PC-9 (cell line): Measurements from ENCODE around the gene EBLN2. TPM values are rescaled to one million over a fixed set of nuclear protein-coding genes. Genes with fewer than 3 reads are reported as not detected.

Experiments used
- BruUV-seq: library from RNA; stranded (reverse); fragments of 400-500 nt; replicated peaks from 2 replicates; lab custom pipeline; 2021; lab: Mats Ljungman, UMichigan
- CTCF ChIA-PET: fragments of 300-600 bp; sonication (Branson Sonifier 250); formaldehyde crosslinking; loops from one replicate; lab custom pipeline; 2022; ENCODE audit warnings: antibody characterized with exemption; lab: Charles Lee
- POLR2A ChIA-PET: fragments of 300-600 bp; sonication (Branson Sonifier 250); formaldehyde crosslinking; loops from one replicate; lab custom pipeline; 2022; ENCODE audit warnings: antibody characterized with exemption; ENCODE audit not compliant: unreplicated experiment; lab: Charles Lee
- DNase-seq, 2 experiments: peaks; one replicate each; pipeline versions ENCODE4 v3.0.0 to v3.0.0-alpha.2; 2015 to 2022; ENCODE audit warnings: mixed read lengths in 1 of 2
- H2AFZ ChIP-seq: fragments of 200-600 bp; sonication (generic); 2 replicates; pipeline ENCODE4 v1.8.1; 2017; ENCODE audit warnings: antibody characterized with exemption
- H3F3A ChIP-seq: fragments of 200-600 bp; sonication (generic); 2 replicates; pipeline ENCODE4 v1.8.1; 2017; ENCODE audit warnings: antibody characterized with exemption, mild to moderate bottlenecking, low read depth; ENCODE audit not compliant: insufficient read depth
- H3K27ac ChIP-seq: fragments of 200-600 bp; sonication (generic); 2 replicates; pipeline ENCODE4 v1.6.1; 2016; ENCODE audit warnings: mixed run types
- H3K27me3 ChIP-seq: fragments of 200-600 bp; sonication (generic); 2 replicates; pipeline ENCODE4 v1.6.1; 2016; ENCODE audit warnings: low read depth, mixed run types; ENCODE audit not compliant: insufficient read depth
- H3K36me3 ChIP-seq: fragments of 200-600 bp; sonication (generic); 2 replicates; pipeline ENCODE4 v1.6.1; 2016; ENCODE audit warnings: low read depth, mixed run types
- H3K4me1 ChIP-seq: fragments of 200-600 bp; sonication (generic); replicated peaks from 2 replicates; pipeline ENCODE4 v1.6.1; 2016; ENCODE audit warnings: mixed run types; ENCODE audit not compliant: insufficient read depth
- H3K4me2 ChIP-seq: fragments of 200-600 bp; sonication (generic); 2 replicates; pipeline ENCODE4 v1.6.1; 2017; ENCODE audit warnings: mixed run types
- H3K4me3 ChIP-seq: fragments of 200-600 bp; sonication (generic); 2 replicates; pipeline ENCODE4 v1.6.1; 2016; ENCODE audit warnings: mixed run types
- H3K79me2 ChIP-seq: fragments of 200-600 bp; sonication (generic); 2 replicates; pipeline ENCODE4 v1.6.1; 2017; ENCODE audit warnings: low read depth, mixed run types
- H3K9me2 ChIP-seq: fragments of 200-600 bp; sonication (generic); 2 replicates; pipeline ENCODE4 v1.8.1; 2017; ENCODE audit warnings: mild to moderate bottlenecking; ENCODE audit not compliant: insufficient read depth
- H3K9me3 ChIP-seq: fragments of 200-600 bp; sonication (generic); 2 replicates; pipeline ENCODE4 v1.8.1; 2016; ENCODE audit warnings: low read depth; ENCODE audit not compliant: insufficient read depth
- H4K20me1 ChIP-seq: fragments of 200-600 bp; sonication (generic); 2 replicates; pipeline ENCODE4 v1.8.1; 2017; ENCODE audit not compliant: insufficient read depth
- EZH2 ChIP-seq: fragments of 200-600 bp; sonication (generic); IDR thresholded peaks from 2 replicates; pipeline ENCODE4 v1.8.0; 2017; ENCODE audit warnings: antibody characterized with exemption, low read depth
- intact Hi-C: fragments of 100-400 bp; cut with micrococcal nuclease; formaldehyde crosslinking; loops from one replicate; pipeline ENCODE4 v1.10.0; 2022; ENCODE audit not compliant: unreplicated experiment
- total RNA-seq: library from RNA; stranded (reverse); gene quantifications from 2 replicates; pipeline ENCODE4 v1.2.3, GENCODE V29; 2021
- TF ChIP-seq, protein P1 (sequence below): fragments of 200-600 bp; sonication (generic); conservative IDR thresholded peaks from 2 replicates; pipeline ENCODE4 v1.6.1; 2017; ENCODE audit warnings: mixed run types, antibody characterized with exemption, mild to moderate bottlenecking, moderate library complexity

Gene EBLN2
- total RNA-seq, 1 experiment from 2014 or later, result 5.5 TPM

DNA sequence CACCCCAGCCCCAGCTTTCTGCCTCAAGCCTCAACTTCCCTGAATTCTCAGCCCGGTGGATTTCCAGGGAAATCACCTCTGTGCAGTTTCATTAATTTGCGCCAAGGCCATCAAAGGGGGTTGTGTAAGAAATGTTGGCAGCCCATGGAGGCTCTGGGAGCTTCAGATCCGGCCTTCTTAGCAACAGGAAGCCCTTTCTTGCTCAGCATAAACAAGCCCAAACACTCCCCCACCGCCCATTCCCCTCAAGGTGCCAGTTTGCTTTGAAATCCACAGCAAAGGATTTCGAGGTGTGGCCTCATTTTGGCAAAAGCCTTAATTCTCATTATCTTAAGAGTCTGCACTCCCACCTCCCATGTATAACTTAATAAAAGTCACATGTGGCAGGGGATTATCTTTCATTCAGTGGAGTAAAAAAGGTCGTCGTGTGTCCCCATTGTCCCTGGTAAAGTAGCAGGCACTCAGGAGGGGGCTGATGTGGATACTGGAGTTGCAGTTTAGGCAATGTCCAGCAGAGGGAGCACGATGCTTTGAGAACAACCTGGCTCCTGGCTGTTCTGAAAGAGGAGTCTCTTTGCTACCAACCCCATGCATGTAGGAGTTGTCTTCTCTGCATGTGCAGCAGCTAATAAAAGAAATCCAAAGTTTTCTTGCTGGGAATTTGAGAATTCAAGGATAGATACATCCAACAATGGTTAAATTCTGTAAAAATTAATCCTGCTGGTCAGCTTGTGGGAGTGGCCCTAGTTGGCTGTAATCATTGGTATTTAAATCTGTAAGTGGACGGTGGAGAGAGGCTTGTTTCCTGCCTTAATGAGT is 39.5 kb downstream of the EBLN2 start:
- H2AFZ ChIP-seq, result no peak overlapping the region
- no peaks in the 10 kb centered on the region for H4K20me1 ChIP-seq
- no peaks in the 10 kb centered on the region for H3K36me3 ChIP-seq
- POLR2A ChIA-PET, result no interaction called here
- H3K9me2 ChIP-seq, result no peaks in the 10 kb centered on the region
- intact Hi-C loops, result loop anchor here (1.0 kb wide), 2 partner anchors 331 to 401 kb away; no protein-coding TSS in a partner anchor
- no peak overlapping the region for H3K4me3 ChIP-seq
- H3F3A ChIP-seq, result no peaks in the 10 kb centered on the region
- H3K4me1 ChIP-seq, result no peaks in the 10 kb centered on the region
- CTCF ChIA-PET, result no interaction called here
- no peaks in the 10 kb centered on the region for H3K79me2 ChIP-seq
- H3K9me3 ChIP-seq, result no peaks in the 10 kb centered on the region
- no TSS peak for BruUV-seq
- DNase-seq, result peak; percentile 55 to 70
- H3K4me2 ChIP-seq, result no peak overlapping the region
- TF ChIP-seq, protein P1, sequence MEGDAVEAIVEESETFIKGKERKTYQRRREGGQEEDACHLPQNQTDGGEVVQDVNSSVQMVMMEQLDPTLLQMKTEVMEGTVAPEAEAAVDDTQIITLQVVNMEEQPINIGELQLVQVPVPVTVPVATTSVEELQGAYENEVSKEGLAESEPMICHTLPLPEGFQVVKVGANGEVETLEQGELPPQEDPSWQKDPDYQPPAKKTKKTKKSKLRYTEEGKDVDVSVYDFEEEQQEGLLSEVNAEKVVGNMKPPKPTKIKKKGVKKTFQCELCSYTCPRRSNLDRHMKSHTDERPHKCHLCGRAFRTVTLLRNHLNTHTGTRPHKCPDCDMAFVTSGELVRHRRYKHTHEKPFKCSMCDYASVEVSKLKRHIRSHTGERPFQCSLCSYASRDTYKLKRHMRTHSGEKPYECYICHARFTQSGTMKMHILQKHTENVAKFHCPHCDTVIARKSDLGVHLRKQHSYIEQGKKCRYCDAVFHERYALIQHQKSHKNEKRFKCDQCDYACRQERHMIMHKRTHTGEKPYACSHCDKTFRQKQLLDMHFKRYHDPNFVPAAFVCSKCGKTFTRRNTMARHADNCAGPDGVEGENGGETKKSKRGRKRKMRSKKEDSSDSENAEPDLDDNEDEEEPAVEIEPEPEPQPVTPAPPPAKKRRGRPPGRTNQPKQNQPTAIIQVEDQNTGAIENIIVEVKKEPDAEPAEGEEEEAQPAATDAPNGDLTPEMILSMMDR, result peak; percentile 90
- TF ChIP-seq EZH2, result no peak
- H3K27ac ChIP-seq, result no peak overlapping the region
- H3K27me3 ChIP-seq, result peaks cover 35% of the 10 kb centered on the region

DNA sequence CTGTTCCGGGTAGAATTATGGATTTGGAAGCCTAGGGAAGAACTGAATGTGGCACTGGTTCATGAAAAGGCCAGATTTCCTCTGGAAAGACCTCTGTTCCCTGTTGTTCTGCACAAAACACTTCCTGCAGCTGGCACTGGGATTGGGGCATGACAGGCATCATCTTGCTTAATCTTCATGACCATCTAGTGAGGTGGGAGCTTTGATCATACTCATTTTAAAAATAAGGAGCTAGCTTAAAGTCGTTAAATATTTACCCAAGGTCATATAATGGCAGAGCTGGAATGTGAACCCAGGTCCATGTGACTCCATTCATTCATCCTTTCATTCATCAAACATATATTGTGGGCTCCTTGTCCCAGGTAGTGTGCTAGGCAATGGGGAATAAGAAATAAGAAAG is 40.4 kb downstream of the EBLN2 start:
- H3K36me3 ChIP-seq, result no peaks in the 10 kb centered on the region
- POLR2A ChIA-PET, result no interaction called here
- no peaks in the 10 kb centered on the region for H3K9me3 ChIP-seq
- no peaks in the 10 kb centered on the region for H3F3A ChIP-seq
- no peak overlapping the region for H2AFZ ChIP-seq
- H3K27me3 ChIP-seq, result peaks cover 35% of the 10 kb centered on the region
- TF ChIP-seq EZH2, result no peak
- TF ChIP-seq, protein P1, result no peak
- no peak overlapping the region for H3K4me2 ChIP-seq
- CTCF ChIA-PET, result interaction anchor here (0.6 kb wide), 1 partner anchor 81 kb away, joined by 4 read pairs; no protein-coding TSS in a partner anchor
- intact Hi-C loops, result loop anchor here (1.0 kb wide), 2 partner anchors 330 to 400 kb away; no protein-coding TSS in a partner anchor
- no peak overlapping the region for H3K4me3 ChIP-seq
- no peaks in the 10 kb centered on the region for H3K4me1 ChIP-seq
- H3K9me2 ChIP-seq, result no peaks in the 10 kb centered on the region
- no peak overlapping the region for H3K27ac ChIP-seq
- H4K20me1 ChIP-seq, result no peaks in the 10 kb centered on the region
- no peaks in the 10 kb centered on the region for H3K79me2 ChIP-seq
- no TSS peak for BruUV-seq
- DNase-seq, result no peak

DNA sequence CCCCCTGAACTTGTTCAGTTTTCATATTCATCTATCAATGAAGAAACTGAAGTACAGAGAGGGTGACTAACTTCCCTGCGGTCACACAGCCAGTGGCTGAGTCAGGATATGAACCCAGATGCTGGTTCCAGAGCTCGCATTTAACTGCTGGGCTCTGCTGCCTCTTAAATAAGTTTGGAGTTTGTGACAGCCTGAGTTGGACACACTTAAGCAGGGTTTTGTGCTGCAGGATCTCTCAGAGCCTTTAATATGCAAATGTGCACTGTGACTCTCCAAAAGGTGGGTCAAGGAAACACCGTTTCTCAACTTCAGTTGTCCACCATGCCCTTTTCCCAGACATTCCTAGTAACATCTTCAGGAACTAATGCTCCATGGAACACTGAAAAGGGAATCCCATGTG is 45.8 kb downstream of the EBLN2 start:
- H3K79me2 ChIP-seq, result no peaks in the 10 kb centered on the region
- intact Hi-C loops, result no loop called here
- no peak for DNase-seq
- H3K4me1 ChIP-seq, result no peaks in the 10 kb centered on the region
- H2AFZ ChIP-seq, result no peak overlapping the region
- H3F3A ChIP-seq, result no peaks in the 10 kb centered on the region
- no peaks in the 10 kb centered on the region for H3K9me2 ChIP-seq
- ChIA-PET POLR2A (no interaction called here), CTCF (no interaction called here)
- H3K4me2 ChIP-seq, result no peak overlapping the region
- H3K4me3 ChIP-seq, result no peak overlapping the region
- TF ChIP-seq, protein P1, result no peak
- TF ChIP-seq EZH2, result no peak
- H4K20me1 ChIP-seq, result no peaks in the 10 kb centered on the region
- no peaks in the 10 kb centered on the region for H3K36me3 ChIP-seq
- no TSS peak for BruUV-seq
- no peaks in the 10 kb centered on the region for H3K9me3 ChIP-seq
- H3K27me3 ChIP-seq, result peaks cover 29% of the 10 kb centered on the region
- no peak overlapping the region for H3K27ac ChIP-seq
